GM23338 (cell line): ENCODE measurements around the gene TPD52L2. TPM values are rescaled to one million over a fixed set of nuclear protein-coding genes. Genes with fewer than 3 reads are reported as not detected.

ENCODE experiments used
- ATAC-seq: fragments of 200-7000 bp; cut with Tn5 transposase; 3 replicates; pipeline ENCODE4 v1.9.1; 2020
- DNase-seq: peaks from one replicate; pipeline ENCODE4 v3.0.0-alpha.2; 2015; ENCODE audit warnings: low spot score
- H2AFZ ChIP-seq: fragments of 200-600 bp; sonication (generic); 2 replicates; pipeline ENCODE4 v1.8.0; 2016; ENCODE audit warnings: antibody characterized with exemption, mild to moderate bottlenecking, moderate library complexity
- H3F3A ChIP-seq: fragments of 200-600 bp; sonication (generic); replicated peaks from 2 replicates; pipeline ENCODE4 v1.8.0; 2017; ENCODE audit warnings: antibody characterized with exemption, mixed run types, low read depth
- H3K27ac ChIP-seq: fragments of 200-600 bp; sonication (generic); 2 replicates; pipeline ENCODE4 v1.6.1; 2016; ENCODE audit warnings: low read depth
- H3K27me3 ChIP-seq: fragments of 200-600 bp; sonication (generic); 2 replicates; pipeline ENCODE4 v1.8.0; 2016; ENCODE audit warnings: mild to moderate bottlenecking, mixed run types, moderate library complexity; ENCODE audit not compliant: insufficient read depth
- H3K36me3 ChIP-seq: fragments of 200-600 bp; sonication (generic); 2 replicates; pipeline ENCODE4 v1.8.0; 2016; ENCODE audit warnings: mild to moderate bottlenecking; ENCODE audit not compliant: insufficient read depth
- H3K4me1 ChIP-seq: fragments of 200-600 bp; sonication (generic); 2 replicates; pipeline ENCODE4 v1.8.0; 2016; ENCODE audit warnings: mild to moderate bottlenecking, moderate library complexity; ENCODE audit not compliant: insufficient read depth
- H3K4me2 ChIP-seq: fragments of 200-600 bp; sonication (generic); 2 replicates; pipeline ENCODE4 v1.7.1; 2017; ENCODE audit warnings: mixed run types
- H3K4me3 ChIP-seq: fragments of 200-600 bp; sonication (generic); 2 replicates; pipeline ENCODE4 v1.6.1; 2016; ENCODE audit warnings: mixed run types
- H3K79me2 ChIP-seq: fragments of 200-600 bp; sonication (generic); replicated peaks from 2 replicates; pipeline ENCODE4 v1.8.0; 2017; ENCODE audit warnings: mild to moderate bottlenecking; ENCODE audit not compliant: insufficient read depth
- H3K9me2 ChIP-seq: fragments of 200-600 bp; sonication (generic); 2 replicates; pipeline ENCODE4 v1.8.0; 2017; ENCODE audit not compliant: insufficient read depth
- H4K20me1 ChIP-seq: fragments of 200-600 bp; sonication (generic); replicated peaks from 2 replicates; pipeline ENCODE4 v1.8.0; 2017; ENCODE audit warnings: mild to moderate bottlenecking; ENCODE audit not compliant: insufficient read depth
- H3K27ac Mint-ChIP-seq: 2 replicates; pipeline ENCODE4 v1.8.0; 2020; ENCODE audit warnings: inconsistent platforms, mild to moderate bottlenecking, moderate library complexity, mixed read lengths
- H3K27me3 Mint-ChIP-seq: 3 replicates; pipeline ENCODE4 v1.8.0; 2022; ENCODE audit warnings: low read depth, mild to moderate bottlenecking, moderate library complexity, mixed read lengths, inconsistent platforms; ENCODE audit not compliant: insufficient read depth, poor library complexity
- H3K36me3 Mint-ChIP-seq: 3 replicates; pipeline ENCODE4 v1.8.0; 2021; ENCODE audit warnings: low read depth, mild to moderate bottlenecking, inconsistent platforms, moderate library complexity, mixed read lengths
- H3K4me1 Mint-ChIP-seq: 3 replicates; pipeline ENCODE4 v1.8.0; 2020; ENCODE audit warnings: mild to moderate bottlenecking, inconsistent platforms, mixed read lengths
- H3K4me3 Mint-ChIP-seq: 3 replicates; pipeline ENCODE4 v1.8.0; 2021; ENCODE audit warnings: moderate library complexity, mild to moderate bottlenecking, inconsistent platforms, mixed read lengths
- H3K9me3 Mint-ChIP-seq: 3 replicates; pipeline ENCODE4 v1.8.0; 2020; ENCODE audit warnings: moderate library complexity, mild to moderate bottlenecking, inconsistent platforms, mixed read lengths
- CREB1 ChIP-seq: fragments of 250-450 bp; sonication (Bioruptor Pico); IDR thresholded peaks from 2 replicates; pipeline ENCODE4 v1.5.0; 2020; ENCODE audit warnings: low read depth, mild to moderate bottlenecking, moderate library complexity
- CTCF ChIP-seq, 2 experiments: fragments of 200-600 bp in 1 of 2; sonication (generic) in 1 of 2; conservative IDR thresholded peaks; 2 replicates each; pipeline versions ENCODE4 v1.5.1 to v1.6.1; 2016 to 2017; ENCODE audit warnings: antibody characterized with exemption in 2 of 2, low read depth in 2 of 2, mild to moderate bottlenecking in 2 of 2, moderate library complexity in 1 of 2
- EZH2 ChIP-seq: fragments of 200-600 bp; sonication (generic); IDR thresholded peaks from one replicate; pipeline ENCODE4 v1.8.0; 2017; ENCODE audit warnings: antibody characterized with exemption, mild to moderate bottlenecking, low read depth; ENCODE audit not compliant: unreplicated experiment
- EZH2phosphoT487 ChIP-seq: fragments of 200-600 bp; sonication (generic); IDR thresholded peaks from one replicate; pipeline ENCODE4 v1.8.1; 2018; ENCODE audit warnings: antibody characterized with exemption; ENCODE audit not compliant: unreplicated experiment
- JUNB ChIP-seq: IDR thresholded peaks from one replicate; pipeline ENCODE4 v1.6.1; 2016; ENCODE audit warnings: antibody characterized with exemption; ENCODE audit not compliant: unreplicated experiment
- NANOG ChIP-seq: IDR thresholded peaks from 2 replicates; pipeline ENCODE4 v1.6.1; 2016; ENCODE audit warnings: antibody characterized with exemption, borderline replicate concordance
- POLR2AphosphoS5 ChIP-seq: IDR thresholded peaks from 2 replicates; pipeline ENCODE4 v1.6.1; 2016; ENCODE audit warnings: antibody characterized with exemption, low read depth
- STAT1 ChIP-seq: IDR thresholded peaks from one replicate; pipeline ENCODE4 v1.6.1; 2016; ENCODE audit warnings: antibody characterized with exemption; ENCODE audit not compliant: unreplicated experiment
- ZNF114 ChIP-seq: fragments of 250-450 bp; sonication (Bioruptor Pico); IDR thresholded peaks from 2 replicates; pipeline ENCODE4 v1.5.0; 2020; ENCODE audit warnings: mild to moderate bottlenecking, moderate library complexity
- polyA plus RNA-seq: library from polyadenylated mRNA; unstranded; fragments of >200 nt; fragmentation: Nextera tagmentation; extraction: Ambion mirVana; gene quantifications from 2 replicates; pipeline ENCODE4 v1.2.1, GENCODE V29; 2016
- total RNA-seq: library from RNA; depleted of rRNA; stranded (reverse); fragments of >200 nt; shearing (Covaris generic); gene quantifications from 2 replicates; pipeline ENCODE4 v1.2.3, GENCODE V29; 2014
- TF ChIP-seq, protein P1 (sequence below): fragments of 250-450 bp; sonication (Bioruptor Pico); IDR thresholded peaks from 2 replicates; pipeline ENCODE4 v1.5.0; 2020; ENCODE audit warnings: mild to moderate bottlenecking, moderate library complexity
- TF ChIP-seq, protein P2 (sequence below): IDR thresholded peaks from one replicate; pipeline ENCODE4 v1.6.1; 2018; ENCODE audit warnings: antibody characterized with exemption; ENCODE audit not compliant: unreplicated experiment
- TF ChIP-seq, protein P3 (sequence below): IDR thresholded peaks from 2 replicates; pipeline ENCODE4 v1.6.1; 2016; ENCODE audit warnings: antibody characterized with exemption

Gene TPD52L2
- total and polyA plus RNA-seq, 2 experiments from 2014 or later = 40.2 to 103 TPM

DNA sequence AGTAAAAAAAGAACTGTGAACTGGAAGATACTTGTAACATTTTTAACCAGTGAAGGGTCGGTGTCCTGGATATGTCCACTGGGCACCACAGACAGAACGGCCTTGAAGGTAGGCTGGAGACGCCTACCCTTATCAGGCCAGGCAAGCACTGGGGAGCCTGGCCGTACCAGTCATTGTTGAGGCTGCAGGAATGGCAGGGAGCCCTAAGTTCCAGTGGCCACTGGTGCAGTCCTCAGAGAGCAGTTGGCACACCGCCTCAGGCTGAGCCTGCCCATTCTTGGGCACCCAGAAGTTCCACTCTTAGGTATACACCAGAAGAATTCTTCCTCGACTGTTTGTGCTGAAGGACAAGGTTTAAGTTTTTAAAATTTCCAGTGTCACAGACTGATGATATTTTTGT, 50.4 kb downstream of the TPD52L2 start:
- no peaks in the 10 kb centered on the region for H3K27me3 ChIP-seq
- DNase-seq (no peak), ATAC-seq (no peak)
- Mint-ChIP-seq H3K9me3 (peaks cover 3% of the 10 kb centered on the region; the same call in 2 of the 3 replicates), H3K36me3 (peaks cover 26% of the 10 kb centered on the region), H3K27ac (no peak overlapping the region), H3K4me1 (peaks cover 11% of the 10 kb centered on the region), H3K4me3 (no peak overlapping the region), H3K27me3 (peaks cover 10% of the 10 kb centered on the region)
- no peak overlapping the region for H3K4me2 ChIP-seq
- H3K27ac ChIP-seq = no peak overlapping the region
- H3K4me3 ChIP-seq = no peak overlapping the region
- H3F3A ChIP-seq = no peaks in the 10 kb centered on the region
- H4K20me1 ChIP-seq = peaks cover 11% of the 10 kb centered on the region
- H3K79me2 ChIP-seq = peaks cover 63% of the 10 kb centered on the region
- H3K9me2 ChIP-seq = no peaks in the 10 kb centered on the region
- no peak for TF ChIP-seq NANOG
- TF ChIP-seq, protein P1, sequence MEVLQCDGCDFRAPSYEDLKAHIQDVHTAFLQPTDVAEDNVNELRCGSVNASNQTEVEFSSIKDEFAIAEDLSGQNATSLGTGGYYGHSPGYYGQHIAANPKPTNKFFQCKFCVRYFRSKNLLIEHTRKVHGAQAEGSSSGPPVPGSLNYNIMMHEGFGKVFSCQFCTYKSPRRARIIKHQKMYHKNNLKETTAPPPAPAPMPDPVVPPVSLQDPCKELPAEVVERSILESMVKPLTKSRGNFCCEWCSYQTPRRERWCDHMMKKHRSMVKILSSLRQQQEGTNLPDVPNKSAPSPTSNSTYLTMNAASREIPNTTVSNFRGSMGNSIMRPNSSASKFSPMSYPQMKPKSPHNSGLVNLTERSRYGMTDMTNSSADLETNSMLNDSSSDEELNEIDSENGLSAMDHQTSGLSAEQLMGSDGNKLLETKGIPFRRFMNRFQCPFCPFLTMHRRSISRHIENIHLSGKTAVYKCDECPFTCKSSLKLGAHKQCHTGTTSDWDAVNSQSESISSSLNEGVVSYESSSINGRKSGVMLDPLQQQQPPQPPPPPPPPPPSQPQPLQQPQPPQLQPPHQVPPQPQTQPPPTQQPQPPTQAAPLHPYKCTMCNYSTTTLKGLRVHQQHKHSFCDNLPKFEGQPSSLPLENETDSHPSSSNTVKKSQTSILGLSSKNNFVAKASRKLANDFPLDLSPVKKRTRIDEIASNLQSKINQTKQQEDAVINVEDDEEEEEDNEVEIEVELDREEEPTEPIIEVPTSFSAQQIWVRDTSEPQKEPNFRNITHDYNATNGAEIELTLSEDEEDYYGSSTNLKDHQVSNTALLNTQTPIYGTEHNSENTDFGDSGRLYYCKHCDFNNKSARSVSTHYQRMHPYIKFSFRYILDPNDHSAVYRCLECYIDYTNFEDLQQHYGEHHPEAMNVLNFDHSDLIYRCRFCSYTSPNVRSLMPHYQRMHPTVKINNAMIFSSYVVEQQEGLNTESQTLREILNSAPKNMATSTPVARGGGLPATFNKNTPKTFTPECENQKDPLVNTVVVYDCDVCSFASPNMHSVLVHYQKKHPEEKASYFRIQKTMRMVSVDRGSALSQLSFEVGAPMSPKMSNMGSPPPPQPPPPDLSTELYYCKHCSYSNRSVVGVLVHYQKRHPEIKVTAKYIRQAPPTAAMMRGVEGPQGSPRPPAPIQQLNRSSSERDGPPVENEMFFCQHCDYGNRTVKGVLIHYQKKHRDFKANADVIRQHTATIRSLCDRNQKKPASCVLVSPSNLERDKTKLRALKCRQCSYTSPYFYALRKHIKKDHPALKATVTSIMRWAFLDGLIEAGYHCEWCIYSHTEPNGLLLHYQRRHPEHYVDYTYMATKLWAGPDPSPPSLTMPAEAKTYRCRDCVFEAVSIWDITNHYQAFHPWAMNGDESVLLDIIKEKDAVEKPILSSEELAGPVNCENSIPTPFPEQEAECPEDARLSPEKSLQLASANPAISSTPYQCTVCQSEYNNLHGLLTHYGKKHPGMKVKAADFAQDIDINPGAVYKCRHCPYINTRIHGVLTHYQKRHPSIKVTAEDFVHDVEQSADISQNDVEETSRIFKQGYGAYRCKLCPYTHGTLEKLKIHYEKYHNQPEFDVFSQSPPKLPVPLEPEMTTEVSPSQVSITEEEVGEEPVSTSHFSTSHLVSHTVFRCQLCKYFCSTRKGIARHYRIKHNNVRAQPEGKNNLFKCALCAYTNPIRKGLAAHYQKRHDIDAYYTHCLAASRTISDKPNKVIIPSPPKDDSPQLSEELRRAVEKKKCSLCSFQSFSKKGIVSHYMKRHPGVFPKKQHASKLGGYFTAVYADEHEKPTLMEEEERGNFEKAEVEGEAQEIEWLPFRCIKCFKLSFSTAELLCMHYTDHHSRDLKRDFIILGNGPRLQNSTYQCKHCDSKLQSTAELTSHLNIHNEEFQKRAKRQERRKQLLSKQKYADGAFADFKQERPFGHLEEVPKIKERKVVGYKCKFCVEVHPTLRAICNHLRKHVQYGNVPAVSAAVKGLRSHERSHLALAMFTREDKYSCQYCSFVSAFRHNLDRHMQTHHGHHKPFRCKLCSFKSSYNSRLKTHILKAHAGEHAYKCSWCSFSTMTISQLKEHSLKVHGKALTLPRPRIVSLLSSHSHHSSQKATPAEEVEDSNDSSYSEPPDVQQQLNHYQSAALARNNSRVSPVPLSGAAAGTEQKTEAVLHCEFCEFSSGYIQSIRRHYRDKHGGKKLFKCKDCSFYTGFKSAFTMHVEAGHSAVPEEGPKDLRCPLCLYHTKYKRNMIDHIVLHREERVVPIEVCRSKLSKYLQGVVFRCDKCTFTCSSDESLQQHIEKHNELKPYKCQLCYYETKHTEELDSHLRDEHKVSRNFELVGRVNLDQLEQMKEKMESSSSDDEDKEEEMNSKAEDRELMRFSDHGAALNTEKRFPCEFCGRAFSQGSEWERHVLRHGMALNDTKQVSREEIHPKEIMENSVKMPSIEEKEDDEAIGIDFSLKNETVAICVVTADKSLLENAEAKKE (CRISPR knock-in tag) = no peak
- no peak for TF ChIP-seq STAT1
- no peak for TF ChIP-seq CTCF (conservative IDR thresholded peaks at IDR 0.05; ENCODE audit: low read depth in 2 of 2)
- no peak for TF ChIP-seq EZH2phosphoT487
- TF ChIP-seq, protein P2, sequence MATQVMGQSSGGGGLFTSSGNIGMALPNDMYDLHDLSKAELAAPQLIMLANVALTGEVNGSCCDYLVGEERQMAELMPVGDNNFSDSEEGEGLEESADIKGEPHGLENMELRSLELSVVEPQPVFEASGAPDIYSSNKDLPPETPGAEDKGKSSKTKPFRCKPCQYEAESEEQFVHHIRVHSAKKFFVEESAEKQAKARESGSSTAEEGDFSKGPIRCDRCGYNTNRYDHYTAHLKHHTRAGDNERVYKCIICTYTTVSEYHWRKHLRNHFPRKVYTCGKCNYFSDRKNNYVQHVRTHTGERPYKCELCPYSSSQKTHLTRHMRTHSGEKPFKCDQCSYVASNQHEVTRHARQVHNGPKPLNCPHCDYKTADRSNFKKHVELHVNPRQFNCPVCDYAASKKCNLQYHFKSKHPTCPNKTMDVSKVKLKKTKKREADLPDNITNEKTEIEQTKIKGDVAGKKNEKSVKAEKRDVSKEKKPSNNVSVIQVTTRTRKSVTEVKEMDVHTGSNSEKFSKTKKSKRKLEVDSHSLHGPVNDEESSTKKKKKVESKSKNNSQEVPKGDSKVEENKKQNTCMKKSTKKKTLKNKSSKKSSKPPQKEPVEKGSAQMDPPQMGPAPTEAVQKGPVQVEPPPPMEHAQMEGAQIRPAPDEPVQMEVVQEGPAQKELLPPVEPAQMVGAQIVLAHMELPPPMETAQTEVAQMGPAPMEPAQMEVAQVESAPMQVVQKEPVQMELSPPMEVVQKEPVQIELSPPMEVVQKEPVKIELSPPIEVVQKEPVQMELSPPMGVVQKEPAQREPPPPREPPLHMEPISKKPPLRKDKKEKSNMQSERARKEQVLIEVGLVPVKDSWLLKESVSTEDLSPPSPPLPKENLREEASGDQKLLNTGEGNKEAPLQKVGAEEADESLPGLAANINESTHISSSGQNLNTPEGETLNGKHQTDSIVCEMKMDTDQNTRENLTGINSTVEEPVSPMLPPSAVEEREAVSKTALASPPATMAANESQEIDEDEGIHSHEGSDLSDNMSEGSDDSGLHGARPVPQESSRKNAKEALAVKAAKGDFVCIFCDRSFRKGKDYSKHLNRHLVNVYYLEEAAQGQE = no peak
- no peak for TF ChIP-seq POLR2AphosphoS5
- TF ChIP-seq CREB1 (CRISPR knock-in tag) = no peak
- no peak for TF ChIP-seq EZH2
- TF ChIP-seq ZNF114 (CRISPR knock-in tag) = no peak
- TF ChIP-seq JUNB = no peak
- TF ChIP-seq, protein P3, sequence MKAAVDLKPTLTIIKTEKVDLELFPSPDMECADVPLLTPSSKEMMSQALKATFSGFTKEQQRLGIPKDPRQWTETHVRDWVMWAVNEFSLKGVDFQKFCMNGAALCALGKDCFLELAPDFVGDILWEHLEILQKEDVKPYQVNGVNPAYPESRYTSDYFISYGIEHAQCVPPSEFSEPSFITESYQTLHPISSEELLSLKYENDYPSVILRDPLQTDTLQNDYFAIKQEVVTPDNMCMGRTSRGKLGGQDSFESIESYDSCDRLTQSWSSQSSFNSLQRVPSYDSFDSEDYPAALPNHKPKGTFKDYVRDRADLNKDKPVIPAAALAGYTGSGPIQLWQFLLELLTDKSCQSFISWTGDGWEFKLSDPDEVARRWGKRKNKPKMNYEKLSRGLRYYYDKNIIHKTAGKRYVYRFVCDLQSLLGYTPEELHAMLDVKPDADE = no peak
- H3K4me1 ChIP-seq = no peaks in the 10 kb centered on the region
- H2AFZ ChIP-seq = no peak overlapping the region
- no peaks in the 10 kb centered on the region for H3K36me3 ChIP-seq
